HepG2 (cell line): ENCODE data around the gene HLCS. TPM values are rescaled to one million over a fixed set of nuclear protein-coding genes. Genes with fewer than 3 reads are reported as not detected.
A peak's percentile ranks its signal among the peaks of the same experiment; 100 is the strongest.

Experiments used
- ATAC-seq: fragments of 200-7000 bp; cut with Tn5 transposase; 3 replicates; pipeline ENCODE4 v1.9.1; 2020; ENCODE audit warnings: mild to moderate bottlenecking, moderate library complexity
- BruUV-seq: library from RNA; stranded (reverse); fragments of 400-500 nt; replicated peaks from 2 replicates; lab custom pipeline; 2021; lab: Mats Ljungman, UMichigan
- CTCF ChIA-PET: fragments of 300-600 bp; formaldehyde crosslinking; extraction: SDS; loops from one replicate; lab custom pipeline; 2021; ENCODE audit warnings: low total read pairs, inconsistent platforms, low intra/inter-chr PET ratio; lab: Yijun Ruan, JAX
- POLR2A ChIA-PET: fragments of 350-600 bp; sonication (Branson Sonifier 250); formaldehyde crosslinking; loops from one replicate; lab custom pipeline; 2020; ENCODE audit warnings: antibody characterized with exemption, inconsistent platforms; lab: Yijun Ruan, JAX
- DNase-seq: peaks from one replicate; pipeline ENCODE4 v3.0.0-alpha.2; 2015; ENCODE audit warnings: low spot score
- FAIRE-seq: peaks from 3 replicates; lab custom pipeline; 2011; peaks lifted over from hg19 to GRCh38; lab: Jason Lieb, UNC
- H2AFZ ChIP-seq: one replicate; pipeline ENCODE4 v1.6.1; 2011; ENCODE audit warnings: low read length, inconsistent platforms
- H3K27ac ChIP-seq: fragments of 300-600 bp; 3 replicates; pipeline ENCODE4 v1.8.0; 2011; ENCODE audit warnings: mixed run types, mild to moderate bottlenecking, mixed read lengths, low read length, inconsistent platforms; ENCODE audit not compliant: insufficient read depth; ENCODE audit errors: extremely low read length
- H3K27me3 ChIP-seq, 2 experiments: fragments of 200-600 bp in 1 of 2; 2 replicates in 1 of 2; 3 replicates in 1 of 2; pipeline versions ENCODE4 v1.6.0 to v1.8.0; 2011; ENCODE audit warnings: low read length in 2 of 2, mild to moderate bottlenecking in 2 of 2, moderate library complexity in 2 of 2, inconsistent platforms in 1 of 2; ENCODE audit not compliant: insufficient read depth in 2 of 2, control insufficient read depth in 1 of 2
- H3K36me3 ChIP-seq, 2 experiments: fragments of 200-600 bp in 1 of 2; replicated peaks in 1 of 2; 2 replicates in 1 of 2; 3 replicates in 1 of 2; pipeline versions ENCODE4 v1.5.1 to v1.8.0; 2011; ENCODE audit warnings: low read length in 2 of 2, inconsistent platforms in 1 of 2; ENCODE audit not compliant: insufficient read depth in 2 of 2, control insufficient read depth in 1 of 2
- H3K4me1 ChIP-seq: 2 replicates; pipeline ENCODE4 v1.5.1; 2012; ENCODE audit warnings: low read length, inconsistent platforms; ENCODE audit not compliant: insufficient read depth
- H3K4me2 ChIP-seq: 2 replicates; pipeline ENCODE4 v1.6.0; 2011; ENCODE audit warnings: low read depth, low read length, inconsistent platforms
- H3K4me3 ChIP-seq, 3 experiments: fragments of 200-600 bp in 1 of 3; sonication (generic), shearing (Covaris generic) in 1 of 3; replicated peaks in 1 of 3; 2 replicates each; pipeline ENCODE4 v1.5.1; 2011 to 2016; ENCODE audit warnings: low read length in 3 of 3, inconsistent platforms in 2 of 3, low read depth in 2 of 3, mild to moderate bottlenecking in 2 of 3, control low read depth in 1 of 3, mixed read lengths in 1 of 3; ENCODE audit not compliant: insufficient read depth in 1 of 3
- H3K79me2 ChIP-seq: one replicate; pipeline ENCODE4 v1.6.1; 2011; ENCODE audit warnings: low read length, inconsistent platforms; ENCODE audit not compliant: insufficient read depth
- H3K9ac ChIP-seq: 2 replicates; pipeline ENCODE4 v1.6.0; 2011; ENCODE audit warnings: mild to moderate bottlenecking, low read depth, low read length, inconsistent platforms; ENCODE audit not compliant: insufficient read depth
- H3K9me3 ChIP-seq: 2 replicates; pipeline ENCODE4 v1.5.1; 2012; ENCODE audit warnings: mild to moderate bottlenecking, low read length
- H4K20me1 ChIP-seq: 2 replicates; pipeline ENCODE4 v1.6.0; 2011; ENCODE audit warnings: inconsistent platforms, mild to moderate bottlenecking, low read length, moderate library complexity; ENCODE audit not compliant: insufficient read depth
- CEBPB ChIP-seq: IDR thresholded peaks from 2 replicates; pipeline ENCODE4 v1.6.1; 2011; ENCODE audit warnings: low read depth, low read length, improper control_type of control experiment, borderline replicate concordance
- FOSL2 ChIP-seq: sonication (generic); formaldehyde crosslinking; IDR thresholded peaks from 2 replicates; pipeline ENCODE4 v1.4.0; 2020; ENCODE audit warnings: missing genetic modification reagents
- FOXK1 ChIP-seq: sonication (generic); formaldehyde crosslinking; IDR thresholded peaks from 2 replicates; pipeline ENCODE4 v1.4.0; 2020; ENCODE audit warnings: low read depth, missing genetic modification reagents, borderline replicate concordance
- IRX3 ChIP-seq: sonication (generic); formaldehyde crosslinking; IDR thresholded peaks from 2 replicates; pipeline ENCODE4 v1.8.1; 2023; ENCODE audit warnings: mild to moderate bottlenecking, low read depth, missing genetic modification reagents, borderline replicate concordance
- RAD21 ChIP-seq: fragments of 450-650 bp; formaldehyde crosslinking; IDR thresholded peaks from 2 replicates; pipeline ENCODE4 v1.5.0; 2020; ENCODE audit warnings: mild to moderate bottlenecking
- SALL1 ChIP-seq: sonication (generic); formaldehyde crosslinking; IDR thresholded peaks from 2 replicates; pipeline ENCODE4 v1.8.0; 2022; ENCODE audit warnings: mild to moderate bottlenecking, missing genetic modification reagents
- SAP130 ChIP-seq: IDR thresholded peaks from 2 replicates; pipeline ENCODE4 v1.6.1; 2016; ENCODE audit warnings: low read depth
- TEAD3 ChIP-seq: optimal IDR thresholded peaks from 2 replicates; pipeline ENCODE3; 2016; ENCODE audit warnings: borderline replicate concordance
- ZNF549 ChIP-seq: sonication (generic); formaldehyde crosslinking; IDR thresholded peaks from 2 replicates; pipeline ENCODE4 v1.5.0; 2020; ENCODE audit warnings: missing genetic modification reagents
- ZNF781 ChIP-seq: sonication (generic); formaldehyde crosslinking; IDR thresholded peaks from 2 replicates; pipeline ENCODE4 v1.5.1; 2020; ENCODE audit warnings: borderline replicate concordance, mild to moderate bottlenecking, missing genetic modification reagents; ENCODE audit errors: not compliant biosample characterization
- WGBS: methylation state at CpG from one replicate; pipeline ENCODE4 v1.1.6; 2017; ENCODE audit warnings: low lambda C conversion rate; 5-methylcytosine and 5-hydroxymethylcytosine counted together
- in situ Hi-C: cut with HindIII; loops from 2 replicates; pipeline ENCODE4 v1.10.0; 2017; ENCODE audit warnings: low pct_unique_long_range_greater_than_20kb; ENCODE audit not compliant: extremely low pct_ligation_motif_present
- intact Hi-C: fragments of 100-400 bp; cut with micrococcal nuclease; formaldehyde crosslinking; loops from one replicate; pipeline ENCODE4 v1.10.0; 2022; ENCODE audit not compliant: unreplicated experiment
- polyA plus RNA-seq, 8 experiments: library from polyadenylated mRNA; depleted of rRNA in 3 of 8; stranded (reverse) in 7 of 8; unstranded in 1 of 8; fragments of >200 nt; fragmentation: Illumina TruSeq in 4 of 8; extraction: Trizol in 4 of 8; gene quantifications; 2 replicates each; pipeline versions ENCODE4 v1.2.1 to v1.2.3, GENCODE V29; 2011 to 2016; ENCODE audit warnings: low read depth in 4 of 8, missing spikeins in 1 of 8, mixed read lengths in 1 of 8; ENCODE audit not compliant: insufficient read depth in 1 of 8
- total RNA-seq, 5 experiments: library from RNA; depleted of rRNA; stranded (reverse); fragments of >200 nt; fragmentation: Illumina TruSeq; extraction: Trizol; gene quantifications; 2 replicates each; pipeline ENCODE4 v1.2.3, GENCODE V29; 2016; ENCODE audit warnings: low read depth in 1 of 5
- TF ChIP-seq, protein P1 (sequence below): sonication (generic); formaldehyde crosslinking; IDR thresholded peaks from 2 replicates; pipeline ENCODE4 v1.5.0; 2020; ENCODE audit warnings: missing genetic modification reagents
- TF ChIP-seq, protein P2 (sequence below): sonication (generic); formaldehyde crosslinking; IDR thresholded peaks from 2 replicates; pipeline ENCODE4 v1.9.0; 2021; ENCODE audit warnings: missing genetic modification reagents, mild to moderate bottlenecking, borderline replicate concordance
- TF ChIP-seq, protein P3 (sequence below): IDR thresholded peaks from 2 replicates; pipeline ENCODE4 v1.6.1; 2016; ENCODE audit warnings: mild to moderate bottlenecking
- TF ChIP-seq, protein P4 (sequence below): sonication (generic); formaldehyde crosslinking; IDR thresholded peaks from 2 replicates; pipeline ENCODE4 v1.4.0; 2020; ENCODE audit warnings: missing genetic modification reagents

HLCS gene
- total and polyA plus RNA-seq, 2 of the 13 experiments (the other 11 are each of a cell fraction or from before 2014, with no cell fraction given): 7.9 to 12.3 TPM

DNA sequence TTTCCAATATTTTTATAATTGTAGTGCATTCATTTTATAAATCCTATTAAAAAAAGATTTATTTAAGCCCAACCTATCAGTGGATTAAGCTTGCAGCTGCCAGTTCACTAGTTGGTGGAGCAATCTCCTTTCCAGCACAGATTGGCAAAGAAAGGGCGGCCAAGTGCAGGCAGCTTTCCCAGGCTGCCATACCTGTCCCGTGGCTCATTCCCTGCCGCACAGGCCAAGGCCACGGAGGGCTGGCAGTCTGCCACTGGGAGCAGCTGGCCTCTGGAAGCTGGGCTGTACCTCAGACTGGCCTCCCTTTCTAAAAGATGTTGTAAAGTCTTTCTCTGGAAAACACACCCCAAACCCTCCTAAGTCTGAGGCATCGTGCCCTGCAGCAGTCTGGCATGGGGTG lies 193.4 kb downstream of the HLCS start:
- in situ Hi-C loops (no loop called here), intact Hi-C loops (no loop called here)
- Histone ChIP-seq H3K4me1 (peaks cover 14% of the 10 kb centered on the region), H3K4me2 (no peak overlapping the region), H2AFZ (no peak overlapping the region), H3K79me2 (no peaks in the 10 kb centered on the region), H3K9ac (no peak overlapping the region), H3K4me3 (no peak overlapping the region), H3K27me3 (no peaks in the 10 kb centered on the region), H3K9me3 (no peaks in the 10 kb centered on the region), H4K20me1 (no peaks in the 10 kb centered on the region), H3K27ac (no peak overlapping the region), H3K36me3 (no peaks in the 10 kb centered on the region)
- no TSS peak for BruUV-seq
- ChIA-PET POLR2A (interaction anchor here (0.6 kb wide), 1 partner anchor 25 kb away, joined by 3 read pairs; no protein-coding TSS in a partner anchor), CTCF (no interaction called here)
- WGBS: 26% methylated on average over 5 of the region's 5 CpGs
- FAIRE-seq (no peak), DNase-seq (peak; percentile 55), ATAC-seq (peak; percentile 98)
- TF ChIP-seq, protein P1, sequence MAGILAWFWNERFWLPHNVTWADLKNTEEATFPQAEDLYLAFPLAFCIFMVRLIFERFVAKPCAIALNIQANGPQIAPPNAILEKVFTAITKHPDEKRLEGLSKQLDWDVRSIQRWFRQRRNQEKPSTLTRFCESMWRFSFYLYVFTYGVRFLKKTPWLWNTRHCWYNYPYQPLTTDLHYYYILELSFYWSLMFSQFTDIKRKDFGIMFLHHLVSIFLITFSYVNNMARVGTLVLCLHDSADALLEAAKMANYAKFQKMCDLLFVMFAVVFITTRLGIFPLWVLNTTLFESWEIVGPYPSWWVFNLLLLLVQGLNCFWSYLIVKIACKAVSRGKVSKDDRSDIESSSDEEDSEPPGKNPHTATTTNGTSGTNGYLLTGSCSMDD (CRISPR knock-in tag): no peak
- TF ChIP-seq SALL1 (peak; percentile 53; the same call in 1 of the 2 replicates), ZNF781 (no peak), FOSL2 (peak; percentile 42), RAD21 (0 out of 2 replicates have a peak, but pooled peaks have one; percentile 18), ZNF549 (CRISPR knock-in tag) (no peak), CEBPB (peak; percentile 26; the same call in 1 of the 2 replicates), TEAD3 (CRISPR knock-in tag) (peak; percentile 50), IRX3 (CRISPR knock-in tag) (no peak), SAP130 (0 out of 2 replicates have a peak, but pooled peaks have one; percentile 19), FOXK1 (no peak)
- TF ChIP-seq, protein P2, sequence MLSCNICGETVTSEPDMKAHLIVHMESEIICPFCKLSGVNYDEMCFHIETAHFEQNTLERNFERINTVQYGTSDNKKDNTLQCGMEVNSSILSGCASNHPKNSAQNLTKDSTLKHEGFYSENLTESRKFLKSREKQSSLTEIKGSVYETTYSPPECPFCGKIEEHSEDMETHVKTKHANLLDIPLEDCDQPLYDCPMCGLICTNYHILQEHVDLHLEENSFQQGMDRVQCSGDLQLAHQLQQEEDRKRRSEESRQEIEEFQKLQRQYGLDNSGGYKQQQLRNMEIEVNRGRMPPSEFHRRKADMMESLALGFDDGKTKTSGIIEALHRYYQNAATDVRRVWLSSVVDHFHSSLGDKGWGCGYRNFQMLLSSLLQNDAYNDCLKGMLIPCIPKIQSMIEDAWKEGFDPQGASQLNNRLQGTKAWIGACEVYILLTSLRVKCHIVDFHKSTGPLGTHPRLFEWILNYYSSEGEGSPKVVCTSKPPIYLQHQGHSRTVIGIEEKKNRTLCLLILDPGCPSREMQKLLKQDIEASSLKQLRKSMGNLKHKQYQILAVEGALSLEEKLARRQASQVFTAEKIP (CRISPR knock-in tag): no peak
- TF ChIP-seq, protein P3, sequence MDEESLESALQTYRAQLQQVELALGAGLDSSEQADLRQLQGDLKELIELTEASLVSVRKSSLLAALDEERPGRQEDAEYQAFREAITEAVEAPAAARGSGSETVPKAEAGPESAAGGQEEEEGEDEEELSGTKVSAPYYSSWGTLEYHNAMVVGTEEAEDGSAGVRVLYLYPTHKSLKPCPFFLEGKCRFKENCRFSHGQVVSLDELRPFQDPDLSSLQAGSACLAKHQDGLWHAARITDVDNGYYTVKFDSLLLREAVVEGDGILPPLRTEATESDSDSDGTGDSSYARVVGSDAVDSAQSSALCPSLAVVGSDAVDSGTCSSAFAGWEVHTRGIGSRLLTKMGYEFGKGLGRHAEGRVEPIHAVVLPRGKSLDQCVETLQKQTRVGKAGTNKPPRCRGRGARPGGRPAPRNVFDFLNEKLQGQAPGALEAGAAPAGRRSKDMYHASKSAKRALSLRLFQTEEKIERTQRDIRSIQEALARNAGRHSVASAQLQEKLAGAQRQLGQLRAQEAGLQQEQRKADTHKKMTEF (CRISPR knock-in tag): 0 out of 2 replicates have a peak, but pooled peaks have one; percentile 29
- TF ChIP-seq, protein P4, sequence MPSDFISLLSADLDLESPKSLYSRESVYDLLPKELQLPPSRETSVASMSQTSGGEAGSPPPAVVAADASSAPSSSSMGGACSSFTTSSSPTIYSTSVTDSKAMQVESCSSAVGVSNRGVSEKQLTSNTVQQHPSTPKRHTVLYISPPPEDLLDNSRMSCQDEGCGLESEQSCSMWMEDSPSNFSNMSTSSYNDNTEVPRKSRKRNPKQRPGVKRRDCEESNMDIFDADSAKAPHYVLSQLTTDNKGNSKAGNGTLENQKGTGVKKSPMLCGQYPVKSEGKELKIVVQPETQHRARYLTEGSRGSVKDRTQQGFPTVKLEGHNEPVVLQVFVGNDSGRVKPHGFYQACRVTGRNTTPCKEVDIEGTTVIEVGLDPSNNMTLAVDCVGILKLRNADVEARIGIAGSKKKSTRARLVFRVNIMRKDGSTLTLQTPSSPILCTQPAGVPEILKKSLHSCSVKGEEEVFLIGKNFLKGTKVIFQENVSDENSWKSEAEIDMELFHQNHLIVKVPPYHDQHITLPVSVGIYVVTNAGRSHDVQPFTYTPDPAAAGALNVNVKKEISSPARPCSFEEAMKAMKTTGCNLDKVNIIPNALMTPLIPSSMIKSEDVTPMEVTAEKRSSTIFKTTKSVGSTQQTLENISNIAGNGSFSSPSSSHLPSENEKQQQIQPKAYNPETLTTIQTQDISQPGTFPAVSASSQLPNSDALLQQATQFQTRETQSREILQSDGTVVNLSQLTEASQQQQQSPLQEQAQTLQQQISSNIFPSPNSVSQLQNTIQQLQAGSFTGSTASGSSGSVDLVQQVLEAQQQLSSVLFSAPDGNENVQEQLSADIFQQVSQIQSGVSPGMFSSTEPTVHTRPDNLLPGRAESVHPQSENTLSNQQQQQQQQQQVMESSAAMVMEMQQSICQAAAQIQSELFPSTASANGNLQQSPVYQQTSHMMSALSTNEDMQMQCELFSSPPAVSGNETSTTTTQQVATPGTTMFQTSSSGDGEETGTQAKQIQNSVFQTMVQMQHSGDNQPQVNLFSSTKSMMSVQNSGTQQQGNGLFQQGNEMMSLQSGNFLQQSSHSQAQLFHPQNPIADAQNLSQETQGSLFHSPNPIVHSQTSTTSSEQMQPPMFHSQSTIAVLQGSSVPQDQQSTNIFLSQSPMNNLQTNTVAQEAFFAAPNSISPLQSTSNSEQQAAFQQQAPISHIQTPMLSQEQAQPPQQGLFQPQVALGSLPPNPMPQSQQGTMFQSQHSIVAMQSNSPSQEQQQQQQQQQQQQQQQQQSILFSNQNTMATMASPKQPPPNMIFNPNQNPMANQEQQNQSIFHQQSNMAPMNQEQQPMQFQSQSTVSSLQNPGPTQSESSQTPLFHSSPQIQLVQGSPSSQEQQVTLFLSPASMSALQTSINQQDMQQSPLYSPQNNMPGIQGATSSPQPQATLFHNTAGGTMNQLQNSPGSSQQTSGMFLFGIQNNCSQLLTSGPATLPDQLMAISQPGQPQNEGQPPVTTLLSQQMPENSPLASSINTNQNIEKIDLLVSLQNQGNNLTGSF: no peak
